CD4-positive, alpha-beta T cell treated with Interleukin-17A for 4 hours (primary cell): ENCODE data around the gene PARG.
"Not testable (repeated sequence)": the region's sequence is repeated elsewhere in the genome, so short reads cannot be mapped to it uniquely, and the experiment has no call there.

Experiments
- DNase-seq: peaks from one replicate; pipeline ENCODE4 v3.0.0-alpha.2; 2020; ENCODE audit warnings: mixed read lengths

PARG gene

GRCh38 chr10:49900406-49900805, 41.4 kb downstream of the PARG start:
- DNase-seq, result not testable (repeated sequence)

- DNase-seq, result not testable (repeated sequence)
Measured at GRCh38 chr10:49899999-49900398, 41.8 kb downstream of the PARG start.

GRCh38 chr10:49890025-49890424, 51.8 kb downstream of the PARG start:
- DNase-seq, result not testable (repeated sequence)

GRCh38 chr10:49884739-49885331, 57.0 kb downstream of the PARG start:
- DNase-seq, result not testable (repeated sequence)

GRCh38 chr10:49883852-49884251, 58.0 kb downstream of the PARG start:
- not testable (repeated sequence) for DNase-seq

GRCh38 chr10:49882327-49882726, 59.5 kb downstream of the PARG start:
- DNase-seq, result not testable (repeated sequence)

GRCh38 chr10:49872740-49873139, 69.1 kb downstream of the PARG start:
- not testable (repeated sequence) for DNase-seq

- not testable (repeated sequence) for DNase-seq
Measured at GRCh38 chr10:49871462-49871861, 70.4 kb downstream of the PARG start.

- not testable (repeated sequence) for DNase-seq
Measured at GRCh38 chr10:49859933-49860332, 81.9 kb downstream of the PARG start.

- not testable (repeated sequence) for DNase-seq
Measured at GRCh38 chr10:49858697-49859382, 83.0 kb downstream of the PARG start.

GRCh38 chr10:49849520-49849919, 92.3 kb downstream of the PARG start:
- DNase-seq, result not testable (repeated sequence)

GRCh38 chr10:49844775-49845595, 96.8 kb downstream of the PARG start:
- no peak for DNase-seq

GRCh38 chr10:49842333-49842628, 99.5 kb downstream of the PARG start:
- not testable (repeated sequence) for DNase-seq

GRCh38 chr10:49841615-49842332, 100.1 kb downstream of the PARG start:
- DNase-seq, result no peak

GRCh38 chr10:49837685-49838084, 104.1 kb downstream of the PARG start:
- DNase-seq, result no peak

GRCh38 chr10:49837051-49837478, 104.8 kb downstream of the PARG start:
- no peak for DNase-seq

- DNase-seq, result no peak
Measured at GRCh38 chr10:49834976-49835375, 106.9 kb downstream of the PARG start.

- DNase-seq, result no peak
Measured at GRCh38 chr10:49834201-49834600, 107.6 kb downstream of the PARG start.

GRCh38 chr10:49833168-49833567, 108.7 kb downstream of the PARG start:
- no peak for DNase-seq

- DNase-seq, result no peak
Measured at GRCh38 chr10:49831352-49832035, 110.3 kb downstream of the PARG start.

GRCh38 chr10:49830846-49831245, 111.0 kb downstream of the PARG start:
- DNase-seq, result no peak

GRCh38 chr10:49830016-49830415, 111.8 kb downstream of the PARG start:
- DNase-seq, result no peak

GRCh38 chr10:49827297-49827696, 114.5 kb downstream of the PARG start:
- DNase-seq, result no peak
